NCI-H774 (cell line): Measurements from ENCODE around the gene SLC25A44.
"Not testable (repeated sequence)": the region's sequence is repeated elsewhere in the genome, so short reads cannot be mapped to it uniquely, and the experiment has no call there.

Experiments
- DNase-seq: peaks from one replicate; lab custom pipeline; 2025; lab: John Stamatoyannopoulos, UW

The SLC25A44 gene

DNA sequence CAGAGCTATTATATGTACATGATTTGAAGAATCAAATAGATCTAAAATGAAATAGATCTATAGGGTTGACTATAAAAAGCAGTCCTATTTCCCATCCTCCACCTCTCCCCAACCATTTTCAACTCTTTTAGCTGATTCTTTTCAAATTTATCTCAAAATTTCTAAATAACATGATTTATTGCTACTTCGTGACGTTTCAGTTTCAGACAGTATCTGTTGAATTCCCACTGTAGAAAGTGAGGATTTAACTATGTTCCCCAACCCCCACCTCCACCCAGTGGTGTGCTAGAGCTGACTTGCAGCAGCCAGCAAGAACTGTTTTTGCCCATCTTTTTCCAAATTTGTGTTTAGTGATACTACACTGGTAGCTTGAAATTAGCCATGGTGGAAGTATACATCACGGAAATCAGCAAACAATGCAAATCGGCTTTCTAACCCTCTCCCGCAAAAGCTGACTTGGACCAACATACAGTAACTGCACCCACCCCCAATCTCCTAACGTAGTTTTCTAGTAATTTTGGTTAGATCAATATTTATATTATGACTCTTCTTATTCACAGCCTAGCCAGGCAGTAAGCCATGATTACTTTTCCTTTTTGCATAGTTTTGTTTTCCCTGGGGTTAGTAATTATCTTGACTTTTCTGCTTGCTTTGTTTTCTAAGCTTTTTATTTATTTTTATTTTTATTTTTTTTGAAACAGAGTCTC, 29.6 kb upstream of the SLC25A44 start:
- DNase-seq: no peak

- no peak for DNase-seq
Observed at GRCh38 chr1:156165083-156165482, 28.8 kb upstream of the SLC25A44 start.

GRCh38 chr1:156167536-156167935, 26.4 kb upstream of the SLC25A44 start:
- no peak for DNase-seq

DNA sequence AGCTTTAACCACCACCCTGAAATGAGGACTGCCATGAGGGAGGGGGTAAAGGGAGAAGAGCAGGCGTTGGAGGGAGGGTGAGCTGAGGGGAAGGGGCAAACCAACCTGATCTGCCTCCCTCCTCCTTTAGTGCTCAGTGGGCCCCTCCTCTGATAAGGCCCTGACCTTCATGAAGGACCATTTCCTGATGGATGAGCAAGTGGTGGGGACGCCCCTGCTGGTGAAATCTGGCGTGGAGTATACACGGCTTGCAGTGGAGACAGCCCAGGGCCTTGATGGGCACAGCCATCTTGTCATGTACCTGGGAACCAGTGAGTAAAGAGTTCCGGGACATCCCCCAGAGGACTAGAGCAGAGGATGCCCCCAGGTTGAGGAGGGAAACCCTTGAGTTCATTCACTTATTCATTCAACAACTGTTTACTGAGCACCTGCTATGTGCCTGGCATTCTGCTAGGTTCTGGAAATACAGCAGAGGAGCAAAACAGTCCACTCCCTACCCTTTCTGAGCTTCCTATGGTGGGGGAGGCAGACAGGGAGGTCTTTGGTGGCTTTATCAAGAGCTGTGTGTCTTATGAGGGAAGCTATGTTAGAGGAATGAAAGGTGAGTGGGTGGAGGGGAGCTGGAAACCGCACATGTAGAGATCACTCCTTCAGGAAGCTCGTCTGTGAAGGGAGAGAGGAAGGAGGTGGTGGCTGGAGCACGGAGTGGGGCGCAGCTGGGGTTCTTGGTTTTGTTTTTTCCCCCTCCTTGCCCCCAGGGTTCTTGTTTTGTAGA, 21.0 kb upstream of the SLC25A44 start:
- no peak for DNase-seq

GRCh38 chr1:156176610-156177210, 17.2 kb upstream of the SLC25A44 start:
- no peak for DNase-seq

GRCh38 chr1:156177919-156178654, 15.8 kb upstream of the SLC25A44 start:
- DNase-seq: no peak

GRCh38 chr1:156180471-156180870, 13.4 kb upstream of the SLC25A44 start:
- no peak for DNase-seq

GRCh38 chr1:156181391-156181924, 12.4 kb upstream of the SLC25A44 start:
- not testable (repeated sequence) for DNase-seq

DNA sequence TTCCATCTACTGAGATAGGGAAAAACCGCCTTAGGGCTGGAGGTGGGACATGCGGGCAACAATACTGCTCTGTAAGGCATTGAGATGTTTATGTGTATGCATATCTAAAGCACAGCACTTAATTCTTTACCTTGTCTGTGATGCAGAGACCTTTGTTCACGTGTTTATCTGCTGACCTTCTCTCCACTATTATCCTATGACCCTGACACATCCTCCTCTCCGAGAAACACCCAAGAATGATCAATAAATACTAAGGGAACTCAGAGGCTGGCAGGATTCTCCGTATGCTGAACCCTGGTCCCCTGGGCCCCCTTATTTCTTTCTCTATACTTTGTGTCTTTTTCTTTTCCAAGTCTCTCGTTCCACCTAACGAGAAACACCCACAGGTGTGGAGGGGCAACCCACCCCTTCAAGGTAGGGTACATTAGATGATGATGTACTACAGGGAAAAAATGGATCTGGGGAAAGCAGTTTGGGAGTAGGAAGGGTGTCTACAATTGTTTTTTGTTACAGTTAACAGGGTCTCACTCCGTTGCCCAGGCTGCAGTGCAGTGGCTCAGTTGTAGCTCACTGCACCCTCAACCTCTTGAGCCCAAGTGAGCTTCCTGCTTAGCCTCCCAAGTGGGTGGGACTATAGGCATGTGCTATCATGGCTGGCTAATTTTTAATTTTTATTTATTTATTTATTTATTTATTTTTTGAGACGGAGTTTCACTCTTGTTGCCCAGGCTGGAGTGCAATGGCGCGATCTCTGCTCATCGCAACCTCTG, 11.7 kb upstream of the SLC25A44 start:
- DNase-seq: not testable (repeated sequence)

DNA sequence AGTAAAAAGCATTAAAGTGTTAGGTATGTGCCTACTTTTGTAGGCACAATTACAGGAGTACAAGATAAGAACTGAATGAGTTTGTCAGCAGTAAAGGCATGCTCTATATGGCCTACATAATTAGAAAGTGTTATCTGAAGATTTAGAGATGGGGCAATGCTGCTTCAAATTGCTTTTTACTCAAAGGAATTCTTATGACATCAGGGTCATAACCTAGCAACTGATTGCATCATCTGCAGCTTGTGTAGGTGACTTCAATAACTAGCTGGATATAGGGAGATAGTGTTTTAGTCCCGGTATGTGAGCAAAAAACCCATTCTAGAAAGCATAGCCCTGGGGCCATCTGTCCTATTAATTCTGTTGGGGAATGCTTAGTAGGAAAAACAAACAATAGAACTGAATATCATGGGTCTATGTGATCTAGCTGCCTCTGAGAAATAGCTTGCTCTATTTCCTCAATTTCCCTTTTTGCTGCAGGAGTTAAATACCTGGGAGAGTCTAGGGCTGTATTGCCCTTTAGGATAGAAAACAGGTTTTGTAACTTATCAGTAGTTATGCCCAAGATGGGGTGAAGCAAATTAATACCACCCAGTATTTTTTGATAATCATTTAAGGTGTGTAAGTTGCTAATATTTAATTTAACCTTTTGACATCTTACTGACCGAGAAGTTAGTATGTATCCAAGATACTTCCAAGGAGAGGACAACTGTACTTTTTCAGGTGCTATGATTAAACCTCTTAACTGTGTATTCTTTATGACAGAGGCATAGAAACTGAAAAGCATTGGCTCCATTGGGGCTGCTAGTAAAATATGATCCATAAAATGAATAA, 7.3 kb upstream of the SLC25A44 start:
- not testable (repeated sequence) for DNase-seq

- not testable (repeated sequence) for DNase-seq
Observed at GRCh38 chr1:156190265-156190664, 3.6 kb upstream of the SLC25A44 start.

DNA sequence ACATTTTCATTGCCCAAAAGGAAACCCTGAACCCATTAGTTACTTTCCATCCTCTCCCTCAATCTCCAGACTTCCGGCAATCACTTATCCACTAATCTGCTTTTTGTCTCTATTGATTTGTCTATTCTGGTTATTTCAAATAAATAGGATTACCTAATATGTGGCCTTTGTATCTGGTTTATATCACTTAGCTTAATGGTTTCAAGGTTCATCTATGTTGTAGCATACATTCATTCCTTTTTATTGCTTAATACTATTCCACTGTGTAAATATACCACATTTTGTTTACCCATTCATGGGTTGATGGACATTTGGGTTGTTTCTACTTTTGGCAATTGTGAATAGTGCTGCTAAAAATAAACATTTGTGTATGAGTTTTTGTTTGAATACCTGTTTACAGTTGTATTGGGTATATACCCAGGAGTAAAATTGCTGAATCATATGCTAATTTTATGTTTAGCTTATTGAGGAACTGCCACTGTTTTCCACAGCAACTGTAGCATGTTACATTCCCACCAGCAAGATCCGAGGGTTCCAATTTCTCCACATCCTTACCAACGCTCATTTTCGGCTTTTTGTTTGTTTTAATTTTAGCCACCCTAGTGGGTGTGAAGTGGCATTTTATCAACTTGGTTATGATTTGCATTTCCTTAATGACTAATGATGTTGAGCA, 2.5 kb upstream of the SLC25A44 start:
- DNase-seq: no peak

GRCh38 chr1:156193208-156193487, 756 bp upstream of the SLC25A44 start:
- peak; percentile 47 for DNase-seq

- DNase-seq: no peak
Observed at GRCh38 chr1:156194300-156194652, 372 bp downstream of the SLC25A44 start.

- DNase-seq: no peak
Observed at GRCh38 chr1:156195853-156196252, 1.9 kb downstream of the SLC25A44 start.

DNA sequence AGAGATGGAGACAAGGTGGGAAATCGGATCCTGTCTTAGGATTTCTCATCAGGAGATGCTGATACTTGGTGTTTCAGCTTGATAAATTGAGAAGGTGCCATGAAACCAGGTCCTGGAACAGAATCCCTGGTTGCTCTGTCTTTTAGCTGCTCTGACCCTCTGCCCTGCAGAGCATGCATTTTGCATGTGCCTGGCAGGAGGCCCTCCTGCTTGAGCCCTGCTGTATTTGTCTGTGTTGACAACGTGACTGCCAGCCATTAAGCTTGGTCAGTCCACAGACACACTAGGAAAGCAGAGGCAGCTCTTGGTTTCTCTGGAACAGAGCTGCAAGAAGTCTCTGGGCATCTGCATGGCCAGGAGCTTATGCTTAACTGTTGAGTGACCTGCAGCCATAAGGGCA, 2.5 kb downstream of the SLC25A44 start:
- no peak for DNase-seq

- DNase-seq: no peak
Observed at GRCh38 chr1:156198831-156199349, 5.0 kb downstream of the SLC25A44 start.

GRCh38 chr1:156200044-156200443, 6.1 kb downstream of the SLC25A44 start:
- DNase-seq: no peak

- no peak for DNase-seq
Observed at GRCh38 chr1:156203331-156203730, 9.4 kb downstream of the SLC25A44 start.

DNA sequence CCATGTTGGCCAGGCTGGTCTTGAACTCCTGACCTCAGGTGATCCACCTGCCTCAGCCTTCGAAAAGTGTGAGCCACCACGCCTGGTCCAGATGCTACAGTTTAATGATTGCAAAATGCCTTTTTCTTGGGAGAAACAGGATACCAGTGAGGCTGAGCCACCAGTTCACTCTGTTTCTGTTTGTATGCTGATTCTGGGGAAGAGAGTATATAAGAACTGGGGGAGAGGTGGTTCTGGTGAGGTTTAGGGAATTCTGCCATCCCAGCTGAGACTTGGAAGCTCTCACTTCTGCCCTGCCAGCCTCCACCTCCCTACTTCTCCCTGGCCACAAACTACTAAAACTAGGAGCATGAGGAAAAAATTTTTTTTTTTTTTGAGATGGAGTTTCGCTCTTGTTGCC, 10.8 kb downstream of the SLC25A44 start:
- no peak for DNase-seq
